Ovary (tissue), 3 donors: ENCODE measurements around the gene RSU1.

Source experiments
- POLR2A ChIP-seq: fragments of 450-650 bp; IDR thresholded peaks from one replicate; pipeline ENCODE4 v1.6.1; 2017; ENCODE audit warnings: antibody characterized with exemption, mild to moderate bottlenecking, moderate library complexity
- TF ChIP-seq, protein P1 (sequence below), 3 donors: fragments of 450-650 bp in 2 of 3; fragments of 200-600 bp in 1 of 3; IDR thresholded peaks; one replicate each; pipeline versions ENCODE4 v1.5.1 to v1.8.0; 2016 to 2022; ENCODE audit warnings: antibody characterized with exemption in 3 of 3, mild to moderate bottlenecking in 1 of 3
- donor health status: DM: no; HTN: no; CAD: no.

GRCh38 chr10:16803464-16803863, 13.8 kb downstream of the RSU1 start:
- TF ChIP-seq, protein P1, sequence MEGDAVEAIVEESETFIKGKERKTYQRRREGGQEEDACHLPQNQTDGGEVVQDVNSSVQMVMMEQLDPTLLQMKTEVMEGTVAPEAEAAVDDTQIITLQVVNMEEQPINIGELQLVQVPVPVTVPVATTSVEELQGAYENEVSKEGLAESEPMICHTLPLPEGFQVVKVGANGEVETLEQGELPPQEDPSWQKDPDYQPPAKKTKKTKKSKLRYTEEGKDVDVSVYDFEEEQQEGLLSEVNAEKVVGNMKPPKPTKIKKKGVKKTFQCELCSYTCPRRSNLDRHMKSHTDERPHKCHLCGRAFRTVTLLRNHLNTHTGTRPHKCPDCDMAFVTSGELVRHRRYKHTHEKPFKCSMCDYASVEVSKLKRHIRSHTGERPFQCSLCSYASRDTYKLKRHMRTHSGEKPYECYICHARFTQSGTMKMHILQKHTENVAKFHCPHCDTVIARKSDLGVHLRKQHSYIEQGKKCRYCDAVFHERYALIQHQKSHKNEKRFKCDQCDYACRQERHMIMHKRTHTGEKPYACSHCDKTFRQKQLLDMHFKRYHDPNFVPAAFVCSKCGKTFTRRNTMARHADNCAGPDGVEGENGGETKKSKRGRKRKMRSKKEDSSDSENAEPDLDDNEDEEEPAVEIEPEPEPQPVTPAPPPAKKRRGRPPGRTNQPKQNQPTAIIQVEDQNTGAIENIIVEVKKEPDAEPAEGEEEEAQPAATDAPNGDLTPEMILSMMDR (IDR thresholded peaks at IDR 0.05), result no peak
- no peak for TF ChIP-seq POLR2A
